T follicular helper cell (primary cell): ENCODE data around the gene TMEM273.

Experiments used
- DNase-seq: peaks from one replicate; pipeline ENCODE4 v3.0.0-alpha.2; 2020; ENCODE audit warnings: low read depth
- total RNA-seq, 2 experiments: gene quantifications; one replicate each; lab custom pipeline; 2026; lab: John Stamatoyannopoulos, UW

TMEM273 gene
- total RNA-seq: 31.4 to 111 reads per million in 2 experiments

- no peak for DNase-seq
Observed at GRCh38 chr10:49187950-49188761, at the start of gene TMEM273. TMEM273 (minus strand) TSS chr10:49188391; CDS start chr10:49188336, 55 bp downstream.

GRCh38 chr10:49237985-49238384 lies 49.8 kb upstream of the TMEM273 start:
- no peak for DNase-seq

GRCh38 chr10:49235392-49235791 lies 47.2 kb upstream of the TMEM273 start:
- DNase-seq: no peak

GRCh38 chr10:49231086-49231820 lies 43.1 kb upstream of the TMEM273 start:
- DNase-seq: no peak

GRCh38 chr10:49230004-49230403 lies 41.8 kb upstream of the TMEM273 start:
- no peak for DNase-seq

GRCh38 chr10:49228677-49229076 lies 40.5 kb upstream of the TMEM273 start:
- no peak for DNase-seq

GRCh38 chr10:49227406-49227805 lies 39.2 kb upstream of the TMEM273 start:
- DNase-seq: no peak

- DNase-seq: no peak
Observed at GRCh38 chr10:49226594-49226993, 38.4 kb upstream of the TMEM273 start.

GRCh38 chr10:49225218-49225876 lies 37.2 kb upstream of the TMEM273 start:
- no peak for DNase-seq

GRCh38 chr10:49223205-49223604 lies 35.0 kb upstream of the TMEM273 start:
- DNase-seq: no peak

GRCh38 chr10:49222170-49222569 lies 34.0 kb upstream of the TMEM273 start:
- DNase-seq: no peak

- no peak for DNase-seq
Observed at GRCh38 chr10:49220679-49221078, 32.5 kb upstream of the TMEM273 start.

GRCh38 chr10:49220031-49220430 lies 31.8 kb upstream of the TMEM273 start:
- no peak for DNase-seq

GRCh38 chr10:49219248-49219647 lies 31.1 kb upstream of the TMEM273 start:
- no peak for DNase-seq

- no peak for DNase-seq
Observed at GRCh38 chr10:49218480-49218879, 30.3 kb upstream of the TMEM273 start.

GRCh38 chr10:49217645-49218044 lies 29.5 kb upstream of the TMEM273 start:
- no peak for DNase-seq

- DNase-seq: no peak
Observed at GRCh38 chr10:49213211-49213610, 25.0 kb upstream of the TMEM273 start.

GRCh38 chr10:49212783-49213182 lies 24.6 kb upstream of the TMEM273 start:
- no peak for DNase-seq

- DNase-seq: no peak
Observed at GRCh38 chr10:49212076-49212475, 23.9 kb upstream of the TMEM273 start.

GRCh38 chr10:49208996-49209395 lies 20.8 kb upstream of the TMEM273 start:
- no peak for DNase-seq

GRCh38 chr10:49207936-49208487 lies 19.8 kb upstream of the TMEM273 start:
- no peak for DNase-seq

GRCh38 chr10:49207113-49207512 lies 18.9 kb upstream of the TMEM273 start:
- DNase-seq: no peak
